ENCODE data around the gene PRMT2.
A peak's percentile ranks its signal among the peaks of the same experiment; 100 is the strongest.
"Not testable (repeated sequence)": the region's sequence is repeated elsewhere in the genome, so short reads cannot be mapped to it uniquely, and the experiment has no call there.

The PRMT2 gene

GRCh38 chr21:46661642-46662366 lies 26.3 kb downstream of the PRMT2 start:
- H3K9me3 Mint-ChIP-seq = no peaks in the 10 kb centered on the region
- H3K36me3 Mint-ChIP-seq (ENCODE audit: low read depth) = peaks cover 93% of the 10 kb centered on the region
- H3K27ac Mint-ChIP-seq = no peak overlapping the region
- H3K27me3 Mint-ChIP-seq = peaks cover 13% of the 10 kb centered on the region
- no peaks in the 10 kb centered on the region for H3K4me1 Mint-ChIP-seq (ENCODE audit: low read depth)
- intact Hi-C loops (cut with micrococcal nuclease) = no loop called here
- no peak overlapping the region for H3K4me3 Mint-ChIP-seq

GRCh38 chr21:46662367-46662654 lies 26.8 kb downstream of the PRMT2 start:
- Mint-ChIP-seq H3K9me3 (no peaks in the 10 kb centered on the region), H3K4me1 (ENCODE audit: low read depth) (peaks cover 3% of the 10 kb centered on the region), H3K4me3 (no peak overlapping the region), H3K36me3 (ENCODE audit: low read depth) (peaks cover 88% of the 10 kb centered on the region), H3K27ac (no peak overlapping the region), H3K27me3 (peaks cover 18% of the 10 kb centered on the region)
- intact Hi-C loops (cut with micrococcal nuclease) = no loop called here

- no peak overlapping the region for H3K4me3 Mint-ChIP-seq
- no peaks in the 10 kb centered on the region for H3K9me3 Mint-ChIP-seq
- peaks cover 10% of the 10 kb centered on the region for H3K4me1 Mint-ChIP-seq (ENCODE audit: low read depth)
- peaks cover 24% of the 10 kb centered on the region for H3K27me3 Mint-ChIP-seq
- no peak overlapping the region for H3K27ac Mint-ChIP-seq
- intact Hi-C loops (cut with micrococcal nuclease) = no loop called here
- peaks cover 82% of the 10 kb centered on the region for H3K36me3 Mint-ChIP-seq (ENCODE audit: low read depth)
Measured at GRCh38 chr21:46662765-46663500, 27.5 kb downstream of the PRMT2 start.

GRCh38 chr21:46663754-46664153 lies 28.3 kb downstream of the PRMT2 start:
- no peaks in the 10 kb centered on the region for H3K9me3 Mint-ChIP-seq
- peaks cover 13% of the 10 kb centered on the region for H3K4me1 Mint-ChIP-seq (ENCODE audit: low read depth)
- no peak overlapping the region for H3K4me3 Mint-ChIP-seq
- intact Hi-C loops (cut with micrococcal nuclease) = no loop called here
- H3K27ac Mint-ChIP-seq = no peak overlapping the region
- H3K27me3 Mint-ChIP-seq = peaks cover 28% of the 10 kb centered on the region
- H3K36me3 Mint-ChIP-seq (ENCODE audit: low read depth) = peaks cover 74% of the 10 kb centered on the region

GRCh38 chr21:46664316-46664995 lies 29.0 kb downstream of the PRMT2 start:
- Mint-ChIP-seq H3K36me3 (ENCODE audit: low read depth) (peaks cover 67% of the 10 kb centered on the region), H3K27ac (no peak overlapping the region), H3K9me3 (no peaks in the 10 kb centered on the region), H3K27me3 (peaks cover 31% of the 10 kb centered on the region), H3K4me3 (no peak overlapping the region), H3K4me1 (ENCODE audit: low read depth) (peaks cover 13% of the 10 kb centered on the region)
- intact Hi-C loops (cut with micrococcal nuclease) = no loop called here

GRCh38 chr21:46665566-46665965 lies 30.1 kb downstream of the PRMT2 start:
- H3K27me3 Mint-ChIP-seq = peaks cover 35% of the 10 kb centered on the region
- H3K4me1 Mint-ChIP-seq (ENCODE audit: low read depth) = peaks cover 13% of the 10 kb centered on the region
- no peak overlapping the region for H3K27ac Mint-ChIP-seq
- intact Hi-C loops (cut with micrococcal nuclease) = no loop called here
- H3K4me3 Mint-ChIP-seq = no peak overlapping the region
- no peaks in the 10 kb centered on the region for H3K9me3 Mint-ChIP-seq
- H3K36me3 Mint-ChIP-seq (ENCODE audit: low read depth) = peaks cover 58% of the 10 kb centered on the region

GRCh38 chr21:46666941-46667740 lies 31.7 kb downstream of the PRMT2 start:
- no peak overlapping the region for H3K27ac Mint-ChIP-seq

GRCh38 chr21:46667741-46668380 lies 32.4 kb downstream of the PRMT2 start:
- Mint-ChIP-seq H3K9me3 (no peaks in the 10 kb centered on the region), H3K27ac (no peak overlapping the region), H3K4me1 (ENCODE audit: low read depth) (peaks cover 13% of the 10 kb centered on the region), H3K27me3 (peaks cover 44% of the 10 kb centered on the region), H3K36me3 (ENCODE audit: low read depth) (peaks cover 37% of the 10 kb centered on the region), H3K4me3 (peak overlapping the region; percentile 55)
- intact Hi-C loops (cut with micrococcal nuclease) = no loop called here

More at GRCh38 chr21:46666941-46667740, 31.7 kb downstream of the PRMT2 start:
- H3K36me3 Mint-ChIP-seq (ENCODE audit: low read depth) = peaks cover 44% of the 10 kb centered on the region
- H3K4me1 Mint-ChIP-seq (ENCODE audit: low read depth) = peaks cover 13% of the 10 kb centered on the region
- H3K27me3 Mint-ChIP-seq = peaks cover 41% of the 10 kb centered on the region
- intact Hi-C loops (cut with micrococcal nuclease) = no loop called here
- peak overlapping the region; percentile 55 for H3K4me3 Mint-ChIP-seq
- H3K9me3 Mint-ChIP-seq = no peaks in the 10 kb centered on the region

- Mint-ChIP-seq H3K36me3 (ENCODE audit: low read depth) (peaks cover 32% of the 10 kb centered on the region), H3K4me3 (no peak overlapping the region), H3K27me3 (peaks cover 46% of the 10 kb centered on the region), H3K4me1 (ENCODE audit: low read depth) (peaks cover 13% of the 10 kb centered on the region), H3K27ac (no peak overlapping the region), H3K9me3 (no peaks in the 10 kb centered on the region)
- intact Hi-C loops (cut with micrococcal nuclease) = no loop called here
Measured at GRCh38 chr21:46668381-46668780, 32.9 kb downstream of the PRMT2 start.

GRCh38 chr21:46668904-46669303 lies 33.4 kb downstream of the PRMT2 start:
- H3K9me3 Mint-ChIP-seq; H3K27ac Mint-ChIP-seq; intact Hi-C loops (cut with micrococcal nuclease); H3K4me3 Mint-ChIP-seq: not testable (repeated sequence)
- H3K27me3 Mint-ChIP-seq = peaks cover 46% of the 10 kb centered on the region
- peaks cover 13% of the 10 kb centered on the region for H3K4me1 Mint-ChIP-seq (ENCODE audit: low read depth)
- H3K36me3 Mint-ChIP-seq (ENCODE audit: low read depth) = peaks cover 26% of the 10 kb centered on the region

GRCh38 chr21:46674430-46675007 lies 39.0 kb downstream of the PRMT2 start:
- Mint-ChIP-seq H3K27ac (no peak overlapping the region), H3K4me3 (no peak overlapping the region), H3K27me3 (peaks cover 17% of the 10 kb centered on the region), H3K4me1 (ENCODE audit: low read depth) (no peaks in the 10 kb centered on the region), H3K9me3 (no peaks in the 10 kb centered on the region), H3K36me3 (ENCODE audit: low read depth) (no peaks in the 10 kb centered on the region)
- intact Hi-C loops (cut with micrococcal nuclease) = no loop called here

- Mint-ChIP-seq H3K4me3 (no peak overlapping the region), H3K9me3 (no peaks in the 10 kb centered on the region), H3K36me3 (ENCODE audit: low read depth) (no peaks in the 10 kb centered on the region), H3K4me1 (ENCODE audit: low read depth) (no peaks in the 10 kb centered on the region), H3K27ac (no peak overlapping the region), H3K27me3 (peaks cover 17% of the 10 kb centered on the region)
- intact Hi-C loops (cut with micrococcal nuclease) = no loop called here
Measured at GRCh38 chr21:46675595-46676280, 40.3 kb downstream of the PRMT2 start.

- H3K27me3 Mint-ChIP-seq = peaks cover 16% of the 10 kb centered on the region
- H3K4me3 Mint-ChIP-seq; H3K36me3 Mint-ChIP-seq (ENCODE audit: low read depth); H3K27ac Mint-ChIP-seq; H3K4me1 Mint-ChIP-seq (ENCODE audit: low read depth); H3K9me3 Mint-ChIP-seq; intact Hi-C loops (cut with micrococcal nuclease): not testable (repeated sequence)
Measured at GRCh38 chr21:46676542-46676941, 41.1 kb downstream of the PRMT2 start.
